Measurements from ENCODE around the gene ADARB2. TPM values are rescaled to one million over a fixed set of nuclear protein-coding genes. Genes with fewer than 3 reads are reported as not detected.
"Not testable (repeated sequence)": the region's sequence is repeated elsewhere in the genome, so short reads cannot be mapped to it uniquely, and the experiment has no call there.

The ADARB2 gene
- total RNA-seq, 1 experiment from 2014 or later, result not detected

GRCh38 chr10:1778375-1778969, 41.1 kb upstream of the ADARB2 start:
- CTCF ChIA-PET, result no interaction called here
- no peaks in the 10 kb centered on the region for H3K4me1 Mint-ChIP-seq (ENCODE audit: low read depth, unreplicated experiment)
- intact Hi-C loops (cut with micrococcal nuclease; ENCODE audit: unreplicated experiment), result no loop called here
- no peaks in the 10 kb centered on the region for H3K27me3 Mint-ChIP-seq (ENCODE audit: unreplicated experiment)
- H3K36me3 Mint-ChIP-seq (ENCODE audit: insufficient read depth, unreplicated experiment), result no peaks in the 10 kb centered on the region
- DNase-seq, result no peak
- H3K4me3 Mint-ChIP-seq (ENCODE audit: low read depth, unreplicated experiment), result no peak overlapping the region
- TF ChIP-seq CTCF (IDR thresholded peaks at IDR 0.05; ENCODE audit: unreplicated experiment), result no peak
- no TSS peak for BruUV-seq (replicated peaks)
- peaks cover 15% of the 10 kb centered on the region for H3K9me3 Mint-ChIP-seq (ENCODE audit: low read depth, unreplicated experiment)
- no peak overlapping the region for H3K27ac Mint-ChIP-seq (ENCODE audit: unreplicated experiment)

- no TSS peak for BruUV-seq (replicated peaks)
- DNase-seq, result no peak
- CTCF ChIA-PET, result interaction anchor here (0.7 kb wide), 1 partner anchor 461 kb away, joined by 3 read pairs; no protein-coding TSS in a partner anchor
- Mint-ChIP-seq H3K27me3 (ENCODE audit: unreplicated experiment) (no peaks in the 10 kb centered on the region), H3K36me3 (ENCODE audit: insufficient read depth, unreplicated experiment) (no peaks in the 10 kb centered on the region), H3K9me3 (ENCODE audit: low read depth, unreplicated experiment) (peaks cover 19% of the 10 kb centered on the region), H3K4me1 (ENCODE audit: low read depth, unreplicated experiment) (no peaks in the 10 kb centered on the region), H3K4me3 (ENCODE audit: low read depth, unreplicated experiment) (no peak overlapping the region), H3K27ac (ENCODE audit: unreplicated experiment) (no peak overlapping the region)
- intact Hi-C loops (cut with micrococcal nuclease; ENCODE audit: unreplicated experiment), result no loop called here
- TF ChIP-seq CTCF (IDR thresholded peaks at IDR 0.05; ENCODE audit: unreplicated experiment), result no peak
These were observed 38.9 kb upstream of the ADARB2 start for GRCh38 chr10:1776127-1776662.

GRCh38 chr10:1774796-1775195, 37.5 kb upstream of the ADARB2 start:
- intact Hi-C loops (cut with micrococcal nuclease; ENCODE audit: unreplicated experiment), result no loop called here
- Mint-ChIP-seq H3K27ac (ENCODE audit: unreplicated experiment) (no peak overlapping the region), H3K4me1 (ENCODE audit: low read depth, unreplicated experiment) (no peaks in the 10 kb centered on the region), H3K4me3 (ENCODE audit: low read depth, unreplicated experiment) (no peak overlapping the region), H3K9me3 (ENCODE audit: low read depth, unreplicated experiment) (peaks cover 19% of the 10 kb centered on the region), H3K36me3 (ENCODE audit: insufficient read depth, unreplicated experiment) (no peaks in the 10 kb centered on the region), H3K27me3 (ENCODE audit: unreplicated experiment) (no peaks in the 10 kb centered on the region)
- CTCF ChIA-PET, result no interaction called here
- no peak for TF ChIP-seq CTCF (IDR thresholded peaks at IDR 0.05; ENCODE audit: unreplicated experiment)
- BruUV-seq (replicated peaks), result no TSS peak
- DNase-seq, result no peak

GRCh38 chr10:1773204-1773603, 35.9 kb upstream of the ADARB2 start:
- H3K27me3 Mint-ChIP-seq (ENCODE audit: unreplicated experiment); BruUV-seq (replicated peaks); H3K36me3 Mint-ChIP-seq (ENCODE audit: insufficient read depth, unreplicated experiment); H3K4me1 Mint-ChIP-seq (ENCODE audit: low read depth, unreplicated experiment); H3K27ac Mint-ChIP-seq (ENCODE audit: unreplicated experiment); DNase-seq; H3K4me3 Mint-ChIP-seq (ENCODE audit: low read depth, unreplicated experiment); intact Hi-C loops (cut with micrococcal nuclease; ENCODE audit: unreplicated experiment); CTCF ChIA-PET: not testable (repeated sequence)
- H3K9me3 Mint-ChIP-seq (ENCODE audit: low read depth, unreplicated experiment), result peaks cover 19% of the 10 kb centered on the region

GRCh38 chr10:1766049-1766448, 28.7 kb upstream of the ADARB2 start:
- CTCF ChIA-PET, result no interaction called here
- H3K27me3 Mint-ChIP-seq (ENCODE audit: unreplicated experiment), result no peaks in the 10 kb centered on the region
- no TSS peak for BruUV-seq (replicated peaks)
- H3K4me1 Mint-ChIP-seq (ENCODE audit: low read depth, unreplicated experiment), result no peaks in the 10 kb centered on the region
- H3K4me3 Mint-ChIP-seq (ENCODE audit: low read depth, unreplicated experiment), result no peak overlapping the region
- DNase-seq, result no peak
- TF ChIP-seq CTCF (IDR thresholded peaks at IDR 0.05; ENCODE audit: unreplicated experiment), result no peak
- intact Hi-C loops (cut with micrococcal nuclease; ENCODE audit: unreplicated experiment), result no loop called here
- no peaks in the 10 kb centered on the region for H3K9me3 Mint-ChIP-seq (ENCODE audit: low read depth, unreplicated experiment)
- H3K36me3 Mint-ChIP-seq (ENCODE audit: insufficient read depth, unreplicated experiment), result no peaks in the 10 kb centered on the region
- H3K27ac Mint-ChIP-seq (ENCODE audit: unreplicated experiment), result no peak overlapping the region

Data from Calu3 (cell line).